Activated gamma-delta T cell (primary cell): Measurements from ENCODE around the gene PDZD7.

Experiments used
- DNase-seq: peaks from one replicate; lab custom pipeline; 2025; lab: John Stamatoyannopoulos, UW

The PDZD7 gene

DNA sequence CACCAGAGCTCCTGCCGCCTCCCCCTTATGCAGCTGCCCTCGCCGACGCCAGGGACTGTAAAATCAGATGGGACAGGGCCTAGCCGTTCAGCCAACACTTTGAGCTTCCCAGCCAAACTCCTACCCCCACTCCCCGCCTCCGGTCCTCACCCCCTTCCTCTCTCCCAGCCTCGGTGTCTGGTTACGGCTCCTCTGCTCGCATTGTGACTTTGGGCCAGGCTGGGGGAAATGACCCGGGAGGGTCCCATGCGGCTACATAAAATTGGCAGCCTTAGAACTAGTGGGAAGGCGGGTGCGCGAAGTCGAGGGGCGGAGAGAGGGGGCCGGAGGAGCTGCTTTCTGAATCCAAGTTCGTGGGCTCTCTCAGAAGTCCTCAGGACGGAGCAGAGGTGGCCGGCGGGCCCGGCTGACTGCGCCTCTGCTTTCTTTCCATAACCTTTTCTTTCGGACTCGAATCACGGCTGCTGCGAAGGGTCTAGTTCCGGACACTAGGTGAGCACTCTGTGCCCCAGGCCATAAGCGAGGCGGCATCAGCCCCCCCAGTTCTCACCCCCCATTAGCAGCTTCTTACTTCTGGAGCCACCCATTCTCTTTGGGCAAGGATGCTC lies 30.8 kb upstream of the PDZD7 start, which contains the start of gene KAZALD1:
TSS of gene KAZALD1 (plus strand) at position 366 of the 608 bp plus-strand sequence. CDS start 604 bp downstream, outside the sequence.
- no peak for DNase-seq

DNA sequence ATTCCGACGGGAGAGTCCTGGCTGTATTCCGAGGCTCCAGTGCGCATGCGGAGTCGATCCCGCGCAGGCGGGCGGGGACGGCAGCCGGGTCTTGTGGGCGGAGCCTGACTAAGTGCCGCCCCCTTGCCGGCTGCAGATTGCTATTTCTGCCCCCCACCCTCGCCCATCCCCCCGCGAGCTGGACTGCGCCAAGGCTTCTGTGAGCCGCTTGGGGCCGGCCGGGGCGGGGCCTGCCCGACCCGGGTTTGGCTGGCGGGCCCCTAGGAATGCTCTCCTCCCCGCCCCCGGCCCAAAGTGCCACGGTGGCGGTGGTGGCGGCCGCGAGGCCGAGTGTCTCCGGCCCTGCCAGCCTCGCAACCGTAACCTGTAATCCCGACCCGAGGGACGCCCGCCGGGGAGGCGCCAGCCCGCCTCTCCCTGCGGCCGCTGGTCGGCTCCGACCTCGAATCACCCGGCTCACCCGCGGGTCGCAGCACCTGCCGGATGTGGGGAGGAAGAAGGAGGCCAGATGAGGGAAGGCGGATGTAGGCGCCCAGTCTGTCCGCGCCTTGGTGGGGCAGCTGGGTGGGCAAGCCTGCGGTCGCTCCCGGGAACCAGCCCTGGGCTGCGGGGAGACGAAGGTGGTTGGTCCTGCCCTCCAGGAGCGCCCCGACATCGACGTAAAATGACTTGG lies 30.2 kb upstream of the PDZD7 start:
- DNase-seq = peak; percentile 75

DNA sequence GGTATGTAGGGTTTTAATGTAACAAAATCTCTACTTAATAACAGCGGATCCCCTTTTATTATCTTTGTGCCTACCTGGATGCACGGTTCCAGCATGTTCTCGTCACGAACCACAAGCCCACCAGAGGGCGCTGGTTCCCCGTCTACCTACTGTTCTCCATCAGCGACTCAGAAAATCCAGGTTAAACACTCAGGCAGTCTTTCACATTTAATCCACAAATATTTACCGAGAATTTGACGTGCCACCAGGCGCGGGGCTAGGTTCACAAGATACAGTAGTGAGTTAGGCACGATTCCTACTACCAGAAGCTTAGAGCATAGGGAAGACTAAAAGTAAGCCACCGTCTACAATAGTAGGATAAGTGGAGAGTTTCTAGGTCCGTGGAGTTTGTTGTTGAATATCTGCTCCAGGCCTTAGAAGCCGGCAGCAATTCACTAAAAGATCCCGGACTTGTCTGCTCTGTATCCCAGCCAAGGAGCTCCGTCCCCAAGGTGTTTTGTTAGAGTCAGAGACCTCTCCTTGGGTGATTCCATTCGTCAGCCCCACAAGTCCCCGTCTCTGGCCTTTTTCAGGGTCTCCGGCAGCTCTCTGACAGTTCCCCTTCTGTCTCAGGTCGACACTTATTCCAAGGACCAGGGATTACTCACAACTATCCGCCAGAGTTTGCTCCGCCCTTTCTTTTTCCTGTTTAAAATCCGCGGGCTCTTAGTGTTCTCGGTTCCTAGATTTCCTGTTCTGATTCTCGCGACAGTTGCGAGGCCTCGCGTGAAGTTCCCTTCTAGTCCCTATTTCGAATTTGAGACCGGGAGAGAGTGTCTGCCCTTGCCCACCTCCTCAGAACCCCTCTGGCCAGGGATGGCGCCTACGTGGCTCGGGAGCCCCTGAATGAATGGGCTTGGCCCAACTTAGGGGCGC lies 29.4 kb upstream of the PDZD7 start:
- DNase-seq = no peak

DNA sequence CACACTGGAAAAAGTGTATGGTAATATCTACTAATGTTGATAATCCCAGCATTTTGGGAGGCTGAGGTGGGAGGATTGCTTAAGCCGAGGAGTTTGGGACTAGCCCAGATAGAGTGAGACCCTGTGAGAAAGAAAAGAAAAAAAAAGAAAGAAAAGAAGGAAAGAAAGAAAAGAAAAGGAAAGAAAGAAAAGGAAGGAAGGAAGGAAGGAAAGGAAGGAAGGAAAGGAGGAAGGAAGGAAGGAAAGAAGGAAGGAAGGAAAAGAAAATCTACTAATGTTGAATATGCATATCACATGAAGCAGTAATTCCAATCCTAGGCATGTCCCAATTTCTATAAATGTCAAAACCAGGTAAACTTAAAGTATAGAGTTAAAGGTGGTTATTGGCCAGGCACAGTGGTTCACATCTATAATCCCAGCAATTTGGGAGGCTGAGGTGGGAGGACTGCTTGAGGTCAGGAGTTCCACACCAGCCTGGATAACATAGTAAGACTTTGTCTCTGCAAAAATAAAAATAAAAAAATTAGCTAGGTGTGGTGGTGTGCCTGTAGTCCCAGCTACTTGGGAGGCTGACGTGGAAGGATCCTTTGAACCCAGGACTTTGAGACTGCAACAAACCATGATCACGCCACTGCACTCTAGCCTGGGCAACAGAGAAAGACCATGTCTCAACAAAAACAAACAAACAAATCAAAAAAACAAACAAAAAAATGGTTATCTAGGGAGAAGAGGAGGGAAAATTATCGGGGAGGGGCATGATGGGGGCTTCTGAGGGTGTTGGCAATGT lies 25.6 kb upstream of the PDZD7 start:
- no peak for DNase-seq

DNA sequence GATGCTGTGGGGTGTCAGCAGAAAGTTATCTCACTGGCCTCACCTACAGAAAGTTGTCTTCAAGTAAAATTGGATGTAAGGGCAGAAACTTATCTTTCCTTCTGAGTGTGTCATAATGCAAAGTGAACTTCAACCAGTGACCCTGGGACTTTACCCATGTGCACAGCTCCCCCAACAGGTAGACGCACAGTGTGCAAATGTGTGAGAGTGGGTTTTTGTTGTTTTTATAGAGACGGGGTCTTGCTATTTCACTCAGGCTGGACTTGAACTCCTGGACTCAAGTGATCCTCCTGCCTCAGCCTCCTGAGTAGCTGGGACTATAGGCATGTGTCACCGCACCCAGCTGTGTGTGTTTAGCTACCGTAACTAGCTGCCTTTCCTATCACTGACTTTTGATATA lies 24.5 kb upstream of the PDZD7 start:
- DNase-seq = no peak

DNA sequence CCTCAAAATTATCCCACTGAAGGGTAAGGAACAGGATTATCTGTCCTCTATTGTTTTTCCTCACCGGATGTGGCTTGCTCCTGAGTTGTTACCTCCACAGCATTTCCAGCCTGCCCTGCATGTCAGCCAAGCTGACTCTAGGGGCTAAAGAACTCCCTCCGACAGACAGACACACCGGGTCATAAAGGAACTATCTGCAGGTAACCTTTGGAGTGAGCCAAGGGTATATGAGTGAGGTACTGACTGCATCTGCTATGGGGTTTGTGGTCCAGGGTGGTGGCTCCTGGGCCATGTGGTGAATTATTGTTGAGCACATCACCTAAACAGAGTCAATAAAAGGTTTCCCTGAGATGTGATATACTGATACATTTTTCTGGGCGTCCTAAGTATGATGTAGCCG lies 23.9 kb upstream of the PDZD7 start:
- DNase-seq = no peak

DNA sequence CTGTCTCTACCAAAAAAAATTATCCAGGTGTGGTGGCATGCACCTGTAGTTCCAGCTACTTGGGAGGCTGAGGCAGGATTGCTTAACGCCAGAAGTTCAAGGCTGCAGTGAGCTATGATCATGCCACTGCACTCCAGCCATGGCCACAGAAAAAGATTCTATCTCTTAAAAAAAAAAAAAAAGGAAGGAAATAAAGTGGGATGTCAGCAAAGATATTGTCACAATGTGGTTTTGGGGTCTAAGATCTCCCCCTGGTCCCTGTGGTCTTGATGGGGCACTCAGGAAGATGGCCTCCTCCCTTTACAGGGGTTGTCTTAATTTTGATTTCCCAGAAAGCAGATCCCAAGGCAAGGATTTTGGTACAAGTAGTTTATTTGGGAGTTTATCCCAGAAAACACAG lies 23.4 kb upstream of the PDZD7 start:
- DNase-seq = no peak

DNA sequence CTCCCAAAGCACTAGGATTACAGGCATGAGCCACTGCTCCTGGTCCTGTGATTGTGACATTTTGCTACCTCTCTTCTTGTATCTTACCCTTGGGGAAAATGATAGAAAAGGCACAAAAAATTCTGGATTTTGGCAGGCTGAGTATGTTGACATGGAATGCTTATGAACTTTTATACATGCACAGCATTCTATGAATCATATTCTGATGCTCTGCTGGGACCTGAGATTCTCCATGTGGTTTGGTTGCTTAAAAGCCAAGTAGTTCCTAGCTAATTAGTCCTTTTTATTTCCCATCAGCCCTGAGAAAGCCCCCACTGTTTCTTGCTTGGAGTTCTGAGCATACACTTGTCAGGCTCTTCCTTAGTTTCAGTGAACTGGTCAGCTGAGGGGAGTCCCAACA lies 22.6 kb upstream of the PDZD7 start:
- DNase-seq = no peak

DNA sequence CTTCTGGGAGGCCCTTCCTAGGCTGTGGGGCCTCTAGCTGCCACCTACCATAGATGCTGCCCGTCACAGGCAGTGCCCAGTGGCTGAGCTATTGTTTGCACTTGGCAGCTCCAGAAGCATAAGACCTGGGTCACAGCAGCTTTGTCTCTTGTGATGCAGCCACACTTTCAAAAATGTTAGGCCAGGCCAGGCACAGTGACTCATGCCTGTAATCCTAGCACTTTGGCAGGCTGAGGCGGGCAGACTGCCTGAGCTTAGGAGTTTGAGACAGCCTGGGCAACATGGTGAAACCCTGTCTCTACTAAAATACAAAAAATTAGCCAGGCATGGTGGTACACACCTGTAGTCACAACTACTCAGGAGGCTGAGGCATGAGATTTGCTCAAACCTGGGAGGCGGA lies 21.4 kb upstream of the PDZD7 start:
- no peak for DNase-seq

DNA sequence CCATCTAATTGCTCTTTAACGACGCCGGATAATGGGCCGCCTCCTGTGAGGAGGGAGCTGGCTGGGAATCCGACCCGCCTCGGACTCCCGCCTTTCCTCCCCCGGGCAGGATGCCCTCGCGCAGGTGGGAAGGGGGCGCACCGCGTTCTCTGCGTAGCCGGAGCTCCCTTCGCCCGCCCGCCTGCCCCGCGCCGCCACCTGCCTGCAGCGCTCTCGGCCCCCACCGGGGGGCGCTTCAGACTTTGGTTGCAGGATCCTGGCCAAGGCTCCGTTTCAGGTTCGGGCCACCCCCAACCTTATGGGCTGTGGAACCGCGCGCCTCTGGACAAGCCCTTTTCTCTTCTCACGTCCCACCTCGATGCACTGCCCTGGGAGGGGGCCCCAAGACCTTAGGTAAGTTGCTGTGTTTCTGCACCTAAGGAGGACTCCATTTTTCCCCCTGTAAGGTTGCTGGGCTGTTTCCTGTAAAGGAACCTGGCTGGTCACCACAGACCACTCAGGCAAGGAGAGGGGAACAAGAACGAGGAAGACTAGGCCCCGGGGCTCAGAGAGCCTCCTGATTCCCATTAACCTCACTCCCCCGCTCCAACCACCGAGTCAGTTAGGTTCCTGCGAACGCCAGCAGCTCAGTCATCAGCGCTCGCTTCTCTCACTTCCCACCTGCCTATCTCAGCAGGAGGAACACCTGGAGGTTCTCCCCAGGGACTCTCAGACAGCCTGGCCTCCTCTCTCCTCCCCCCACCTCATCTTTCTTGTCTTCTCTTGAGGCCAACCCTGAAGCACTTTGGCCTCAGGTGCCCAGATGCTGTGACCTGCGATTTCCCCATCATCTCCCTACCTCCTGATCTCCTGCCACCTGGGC lies 19.5 kb upstream of the PDZD7 start:
- DNase-seq = peak; percentile 48

DNA sequence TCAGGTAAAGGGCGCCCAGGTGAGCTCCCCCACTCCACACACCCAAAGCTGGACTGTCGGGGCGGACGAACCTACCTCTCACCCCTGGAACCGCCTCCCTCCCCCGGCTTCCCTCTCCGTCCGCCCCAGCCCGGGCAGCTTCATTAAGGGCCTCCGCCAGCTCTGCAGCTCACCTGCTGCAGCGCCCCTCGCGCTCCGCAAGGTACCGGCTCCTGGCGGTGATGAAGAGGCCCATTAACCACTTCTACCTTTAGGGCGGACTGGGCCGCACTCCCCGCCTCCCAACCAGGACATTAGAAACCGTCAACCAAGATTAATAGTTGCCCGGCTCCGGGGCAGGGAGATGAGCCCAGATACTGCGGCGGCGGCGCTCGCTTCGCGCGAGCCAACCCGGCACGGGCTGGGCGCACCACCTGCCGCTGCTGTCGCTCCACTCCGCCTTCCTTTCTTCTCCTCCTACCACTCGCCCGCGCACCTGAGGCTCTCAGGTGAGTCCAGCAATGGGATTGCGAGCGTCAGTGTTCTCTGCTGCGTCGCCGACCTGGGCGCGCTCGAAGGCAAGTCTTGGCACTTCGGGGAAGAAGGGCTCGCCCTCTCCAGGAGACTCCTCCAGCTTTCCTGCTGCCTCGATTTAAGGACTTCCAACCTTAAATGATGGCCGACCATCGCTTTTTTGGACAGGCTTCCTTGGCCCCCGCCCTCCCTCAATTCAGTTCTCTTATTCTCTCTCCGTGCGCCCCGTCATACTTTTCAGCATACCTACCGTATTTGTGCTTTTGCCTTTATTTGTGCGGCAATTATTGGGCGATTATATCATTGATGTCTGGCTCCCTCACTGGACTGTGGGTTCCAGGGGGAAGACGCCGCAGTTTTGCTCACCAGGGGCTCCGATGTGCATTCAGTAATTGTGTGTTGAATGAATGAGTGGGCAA lies 17.3 kb upstream of the PDZD7 start:
- DNase-seq = no peak

DNA sequence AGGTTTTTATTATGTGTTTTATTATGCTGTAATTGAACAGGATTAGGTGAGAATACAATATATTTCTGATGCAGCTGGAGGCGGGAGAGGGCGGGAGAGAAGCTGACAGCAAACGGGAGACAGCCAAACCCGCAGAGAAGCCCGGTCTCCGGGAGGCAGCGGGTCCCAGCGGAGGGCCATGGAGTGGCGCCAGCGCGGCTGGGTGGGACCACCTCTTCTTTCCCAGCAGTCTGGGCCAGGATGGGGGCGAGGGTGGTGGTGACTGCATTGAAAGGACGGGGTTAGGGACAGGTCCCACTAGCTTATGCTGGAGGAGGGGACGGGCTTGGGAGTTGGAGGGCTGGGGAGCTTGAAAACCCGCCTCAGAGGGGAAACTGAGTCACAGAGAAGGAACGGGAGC lies 16.3 kb upstream of the PDZD7 start:
- DNase-seq = no peak

DNA sequence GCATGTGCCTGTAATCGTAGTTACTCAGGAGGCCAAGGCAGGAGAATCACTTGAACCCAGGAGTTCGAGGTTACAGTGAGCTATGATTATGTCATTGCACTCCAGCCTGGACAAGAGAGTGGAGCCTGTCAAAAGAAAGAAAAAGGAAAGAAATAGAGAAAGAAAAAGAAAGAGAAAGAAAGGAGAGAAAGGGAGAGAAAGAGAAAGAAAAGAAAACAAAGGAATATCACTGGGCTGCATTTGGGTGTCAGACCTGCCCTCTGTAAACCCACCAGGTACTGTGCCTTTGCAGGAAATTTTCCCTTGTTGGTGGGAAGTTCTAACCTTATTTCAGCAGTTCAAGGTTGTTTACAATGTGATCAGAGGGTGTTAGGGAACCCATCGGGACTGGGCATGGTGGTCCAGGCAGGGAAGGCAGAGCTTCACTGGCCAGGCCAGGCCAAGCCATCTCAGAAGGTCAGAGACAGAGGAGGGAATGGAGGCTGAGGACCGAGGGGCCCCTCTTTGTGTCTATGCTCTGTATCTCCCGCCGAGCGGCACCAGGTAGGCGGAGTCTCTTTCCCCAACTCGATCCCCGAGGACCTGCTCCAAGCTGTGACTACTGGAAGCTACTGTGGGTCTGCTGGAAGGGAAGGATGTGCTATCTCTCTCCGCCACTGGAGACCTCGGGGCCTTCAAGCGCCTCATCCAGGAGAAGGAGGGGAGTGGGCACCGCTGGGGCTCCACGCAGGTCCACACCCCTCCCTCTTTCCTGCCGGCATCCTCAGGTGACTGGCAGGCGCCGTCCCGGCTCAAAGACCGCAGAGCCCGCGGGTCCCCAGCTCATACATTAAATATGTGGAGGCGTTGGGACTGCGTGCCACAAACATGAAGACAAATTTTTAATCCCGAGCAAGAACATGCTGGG lies 15.7 kb upstream of the PDZD7 start:
- no peak for DNase-seq

DNA sequence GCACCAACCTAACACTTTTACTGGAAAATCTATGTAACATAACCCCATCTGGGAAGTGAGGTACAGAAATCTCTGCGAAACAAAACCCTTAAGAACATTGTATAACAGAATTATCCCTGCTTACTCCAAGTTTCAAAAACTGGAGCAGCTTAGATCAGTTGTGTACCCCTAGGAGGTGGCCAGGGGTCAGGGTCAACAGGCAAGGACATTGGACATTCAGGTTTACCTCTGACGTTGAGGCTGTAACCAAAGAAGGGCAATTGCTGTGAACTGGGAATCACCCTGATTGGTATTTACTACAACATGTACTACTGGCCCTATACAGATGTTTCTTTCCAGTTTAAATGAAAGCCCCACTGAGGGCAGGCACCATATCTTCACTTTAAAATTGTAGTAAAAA lies 13.2 kb upstream of the PDZD7 start:
- DNase-seq = no peak

DNA sequence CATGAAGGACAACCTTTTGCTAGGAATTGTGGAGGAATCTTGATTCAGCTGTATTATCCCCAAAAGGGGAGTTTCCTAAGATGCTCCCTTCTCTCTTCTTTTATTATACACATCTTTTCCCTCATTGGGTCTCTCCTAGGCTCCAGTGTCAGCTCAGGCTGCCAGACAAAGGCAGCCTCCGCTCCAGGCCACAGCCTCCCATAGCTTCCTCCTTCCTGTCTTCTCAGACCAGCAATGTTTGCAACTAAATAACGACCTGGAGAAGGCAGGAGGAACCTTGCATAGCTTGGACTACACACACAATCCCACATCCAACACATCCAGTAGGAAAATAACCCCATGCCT lies 12.4 kb upstream of the PDZD7 start:
- DNase-seq = no peak

DNA sequence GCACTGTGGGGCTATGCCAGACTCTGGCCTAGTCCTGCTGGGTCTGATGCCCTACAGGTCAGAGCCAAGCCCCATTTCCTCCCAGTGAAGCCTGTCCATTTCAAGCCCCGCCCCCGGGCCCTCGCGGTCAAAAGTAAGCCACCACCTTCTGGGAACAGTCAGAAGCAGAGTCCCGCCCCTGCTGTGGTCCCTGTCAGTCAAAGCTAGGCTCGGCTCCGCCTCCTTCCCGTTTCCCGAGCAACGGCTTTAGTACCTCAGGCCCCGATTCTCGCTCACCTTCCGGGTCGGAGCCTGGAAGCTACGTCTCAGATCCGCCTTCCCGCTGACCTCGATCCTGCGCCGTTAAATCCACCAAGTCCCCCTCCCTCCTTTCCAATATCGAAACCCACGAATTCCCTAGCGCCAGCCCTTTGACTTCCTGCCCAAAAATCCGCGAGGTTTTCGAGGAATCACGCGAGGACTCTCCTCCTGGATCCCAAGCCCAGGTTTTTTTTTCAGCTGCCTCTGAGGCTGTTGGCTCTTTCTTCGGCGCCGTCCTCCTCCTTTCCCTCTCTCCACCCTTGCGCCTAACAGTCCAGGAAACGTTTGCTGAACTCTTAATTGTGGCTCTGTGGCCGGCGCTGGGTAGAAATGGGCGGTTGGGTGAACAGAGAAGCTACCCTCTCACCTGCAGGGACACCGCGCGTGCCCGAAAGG lies 11.9 kb upstream of the PDZD7 start:
- DNase-seq = peak; percentile 27

DNA sequence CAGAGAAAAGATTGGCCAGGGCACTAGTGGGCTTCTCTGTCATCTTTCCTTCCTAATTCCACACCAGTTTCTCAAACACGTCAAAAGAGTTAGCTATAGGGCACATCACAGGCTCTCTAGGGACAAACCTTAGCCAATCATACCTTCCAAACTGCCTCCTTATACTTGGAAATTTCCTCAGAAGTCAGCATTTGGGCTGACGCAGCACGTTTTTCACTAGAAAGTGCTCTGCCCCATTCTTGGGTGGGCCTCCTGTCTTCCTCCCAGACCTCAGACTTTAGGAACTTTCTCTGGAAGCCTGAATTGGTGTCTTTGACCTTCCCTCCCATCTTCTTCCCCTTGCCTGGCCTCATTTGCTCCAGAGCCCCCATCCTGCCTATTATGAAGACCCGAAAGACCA lies 11.2 kb upstream of the PDZD7 start:
- no peak for DNase-seq

DNA sequence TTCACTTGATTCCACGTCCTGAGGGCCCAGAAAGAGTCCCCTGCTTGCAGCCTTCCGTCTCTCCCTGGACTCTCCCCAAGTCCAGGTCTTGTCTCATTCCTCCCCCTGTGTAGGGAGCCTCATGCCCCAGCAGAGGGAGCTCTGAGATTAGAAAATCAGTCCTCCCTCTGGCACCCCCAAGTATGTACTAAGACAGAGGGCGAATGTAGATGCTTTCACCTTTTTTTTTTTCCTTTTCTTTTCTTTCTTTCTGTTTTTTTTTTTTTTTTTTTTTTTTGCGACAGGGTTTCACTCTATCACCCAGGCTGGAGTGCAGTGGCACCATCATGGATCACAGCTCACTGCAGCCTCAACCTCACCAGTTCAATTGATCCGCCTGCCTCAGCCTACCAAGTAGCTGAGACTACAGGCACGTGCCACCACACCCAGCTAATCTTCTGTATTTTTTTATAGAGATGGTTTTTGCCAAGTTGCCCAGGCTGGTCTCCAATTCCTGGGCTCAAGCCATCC lies 10.4 kb upstream of the PDZD7 start:
- no peak for DNase-seq
